ENCODE measurements around the gene ABLIM1.

Gene ABLIM1

GRCh38 chr10:114623661-114624294 is 34.3 kb downstream of the ABLIM1 start:
- DNase-seq (ENCODE audit: low read depth): peak; percentile 86
- TF ChIP-seq, protein P1, sequence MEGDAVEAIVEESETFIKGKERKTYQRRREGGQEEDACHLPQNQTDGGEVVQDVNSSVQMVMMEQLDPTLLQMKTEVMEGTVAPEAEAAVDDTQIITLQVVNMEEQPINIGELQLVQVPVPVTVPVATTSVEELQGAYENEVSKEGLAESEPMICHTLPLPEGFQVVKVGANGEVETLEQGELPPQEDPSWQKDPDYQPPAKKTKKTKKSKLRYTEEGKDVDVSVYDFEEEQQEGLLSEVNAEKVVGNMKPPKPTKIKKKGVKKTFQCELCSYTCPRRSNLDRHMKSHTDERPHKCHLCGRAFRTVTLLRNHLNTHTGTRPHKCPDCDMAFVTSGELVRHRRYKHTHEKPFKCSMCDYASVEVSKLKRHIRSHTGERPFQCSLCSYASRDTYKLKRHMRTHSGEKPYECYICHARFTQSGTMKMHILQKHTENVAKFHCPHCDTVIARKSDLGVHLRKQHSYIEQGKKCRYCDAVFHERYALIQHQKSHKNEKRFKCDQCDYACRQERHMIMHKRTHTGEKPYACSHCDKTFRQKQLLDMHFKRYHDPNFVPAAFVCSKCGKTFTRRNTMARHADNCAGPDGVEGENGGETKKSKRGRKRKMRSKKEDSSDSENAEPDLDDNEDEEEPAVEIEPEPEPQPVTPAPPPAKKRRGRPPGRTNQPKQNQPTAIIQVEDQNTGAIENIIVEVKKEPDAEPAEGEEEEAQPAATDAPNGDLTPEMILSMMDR (conservative IDR thresholded peaks at IDR 0.05; ENCODE audit: low read length): no peak
- no peak overlapping the region for H3K4me3 ChIP-seq (ENCODE audit: low read length)

GRCh38 chr10:114623155-114623554 is 34.9 kb downstream of the ABLIM1 start:
- DNase-seq (ENCODE audit: low read depth): no peak
- H3K4me3 ChIP-seq (ENCODE audit: low read length): no peak overlapping the region
- TF ChIP-seq, protein P1 (conservative IDR thresholded peaks at IDR 0.05; ENCODE audit: low read length): no peak

DNA sequence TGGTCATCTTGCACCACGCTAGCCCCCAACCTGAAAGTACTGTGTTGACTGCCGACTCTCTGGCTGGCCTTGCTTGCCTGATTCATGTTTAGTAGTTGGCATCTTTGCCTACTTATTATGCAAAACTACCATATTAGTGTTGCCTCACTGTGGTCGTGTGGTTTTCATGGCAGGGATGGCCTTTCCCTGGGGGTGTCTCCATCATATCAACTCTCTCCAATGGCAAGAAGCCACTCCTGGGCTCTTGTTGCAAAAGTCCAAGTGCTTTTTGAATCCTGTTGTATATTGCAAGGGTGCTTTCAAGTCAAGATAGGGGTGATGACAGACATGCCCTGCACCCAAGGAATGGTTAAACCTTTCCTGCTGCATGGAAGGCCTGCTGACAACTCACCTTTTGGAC is 39.4 kb downstream of the ABLIM1 start:
- no peak overlapping the region for H3K4me3 ChIP-seq (ENCODE audit: low read length)
- TF ChIP-seq, protein P1 (conservative IDR thresholded peaks at IDR 0.05; ENCODE audit: low read length): no peak
- no peak for DNase-seq (ENCODE audit: low read depth)

DNA sequence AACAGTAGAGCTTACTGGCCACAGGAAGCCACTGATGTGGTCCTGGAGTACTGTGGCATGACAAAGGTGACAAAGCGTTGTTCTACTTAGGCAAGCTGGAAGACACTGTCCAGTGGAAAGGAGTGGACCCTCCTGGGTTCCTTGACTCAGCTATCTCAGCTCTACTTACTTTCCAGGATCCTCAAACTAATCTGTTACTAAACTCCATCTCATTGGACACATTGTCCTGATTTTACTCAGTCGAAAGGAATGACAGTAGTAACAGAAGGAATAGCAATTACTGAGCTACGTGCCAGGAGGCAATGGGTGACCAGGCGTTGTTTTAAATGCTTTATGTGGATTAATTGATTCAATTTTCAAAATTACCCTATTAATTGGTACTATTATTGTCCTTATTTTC is 41.6 kb downstream of the ABLIM1 start:
- no peak for DNase-seq (ENCODE audit: low read depth)
- no peak overlapping the region for H3K4me3 ChIP-seq (ENCODE audit: low read length)
- TF ChIP-seq, protein P1 (conservative IDR thresholded peaks at IDR 0.05; ENCODE audit: low read length): no peak

DNA sequence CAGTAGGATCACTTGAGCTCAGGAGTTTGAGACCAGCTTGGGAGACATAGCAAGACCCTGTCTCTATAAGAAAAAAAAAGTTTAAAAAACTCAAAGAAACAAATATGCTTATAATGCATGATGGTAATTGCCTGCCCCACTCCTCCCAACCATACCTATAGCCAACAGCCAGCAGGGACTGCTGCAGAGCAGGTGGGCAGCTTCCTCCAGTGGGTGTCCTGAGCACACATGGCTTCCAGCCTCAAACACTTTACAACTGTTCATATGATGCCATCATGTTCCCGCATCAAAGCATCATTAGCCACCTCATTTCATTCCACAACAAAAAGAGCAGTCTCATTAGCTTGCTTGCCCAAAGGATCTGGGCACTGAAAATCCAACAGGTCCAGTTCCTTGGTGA is 42.0 kb downstream of the ABLIM1 start:
- no peak for DNase-seq (ENCODE audit: low read depth)
- TF ChIP-seq, protein P1 (conservative IDR thresholded peaks at IDR 0.05; ENCODE audit: low read length): no peak
- H3K4me3 ChIP-seq (ENCODE audit: low read length): no peak overlapping the region

- TF ChIP-seq, protein P1 (conservative IDR thresholded peaks at IDR 0.05; ENCODE audit: low read length): no peak
Measured at GRCh38 chr10:114615600-114616007, 42.5 kb downstream of the ABLIM1 start.

GRCh38 chr10:114613237-114613979 is 44.7 kb downstream of the ABLIM1 start:
- no peak for DNase-seq (ENCODE audit: low read depth)
- no peak overlapping the region for H3K4me3 ChIP-seq (ENCODE audit: low read length)
- TF ChIP-seq, protein P1 (conservative IDR thresholded peaks at IDR 0.05; ENCODE audit: low read length): no peak

More at GRCh38 chr10:114615600-114616007, 42.5 kb downstream of the ABLIM1 start:
- no peak overlapping the region for H3K4me3 ChIP-seq (ENCODE audit: low read length)
- no peak for DNase-seq (ENCODE audit: low read depth)

All from AG10803 (cell line).